CD4-positive, alpha-beta T cell (primary cell): ENCODE data around the gene AMER1. TPM values are rescaled to one million over a fixed set of nuclear protein-coding genes. Genes with fewer than 3 reads are reported as not detected.

Experiments
- ATAC-seq: fragments of 200-7000 bp; cut with Tn5 transposase; one replicate; pipeline ENCODE4 v1.10.0; 2022; ENCODE audit warnings: mild to moderate bottlenecking; ENCODE audit not compliant: poor library complexity
- CTCF ChIA-PET: fragments of 350-600 bp; sonication (Branson Sonifier 250); formaldehyde crosslinking; loops from one replicate; lab custom pipeline; 2021; ENCODE audit warnings: antibody characterized with exemption, inconsistent platforms; lab: Charles Lee
- POLR2A ChIA-PET: fragments of 350-600 bp; sonication (Branson Sonifier 250); formaldehyde crosslinking; loops from one replicate; lab custom pipeline; 2021; ENCODE audit warnings: antibody characterized with exemption, inconsistent platforms; lab: Charles Lee
- DNase-seq, 14 experiments: peaks; one replicate each; pipeline ENCODE4 v3.0.0-alpha.2; 2013 to 2020; ENCODE audit warnings: mixed read lengths in 2 of 14
- H3K27ac ChIP-seq, 2 donors: one replicate each; pipeline versions ENCODE4 v1.5.1 to v1.7.0; 2013; ENCODE audit warnings: low read length in 2 of 2, low read depth in 1 of 2, mild to moderate bottlenecking in 1 of 2
- H3K27me3 ChIP-seq, 2 experiments: 1 replicate in 1 of 2; 2 replicates in 1 of 2; pipeline versions ENCODE4 v1.6.1 to v1.7.0; 2013; ENCODE audit warnings: low read length in 2 of 2, control low read depth in 1 of 2, mild to moderate bottlenecking in 1 of 2, moderate library complexity in 1 of 2; ENCODE audit not compliant: insufficient read depth in 2 of 2, control insufficient read depth in 1 of 2
- H3K36me3 ChIP-seq: one replicate; pipeline ENCODE4 v1.6.1; 2013; ENCODE audit warnings: low read length, control low read depth; ENCODE audit not compliant: insufficient read depth
- H3K4me1 ChIP-seq: one replicate; pipeline ENCODE4 v1.6.1; 2013; ENCODE audit warnings: low read length, control low read depth; ENCODE audit not compliant: insufficient read depth
- H3K4me3 ChIP-seq: one replicate; pipeline ENCODE4 v1.5.1; 2013; ENCODE audit warnings: mild to moderate bottlenecking, low read length, moderate library complexity
- H3K9me3 ChIP-seq, 2 experiments: 1 replicate in 1 of 2; 2 replicates in 1 of 2; pipeline versions ENCODE4 v1.6.1 to v1.7.0; 2013; ENCODE audit warnings: low read length in 2 of 2, mild to moderate bottlenecking in 2 of 2, control low read depth in 1 of 2, moderate library complexity in 1 of 2; ENCODE audit not compliant: control insufficient read depth in 1 of 2, insufficient read depth in 1 of 2
- H3K27ac Mint-ChIP-seq: one replicate; pipeline ENCODE4 v1.8.0; 2020; ENCODE audit warnings: mixed read lengths
- H3K27me3 Mint-ChIP-seq: one replicate; pipeline ENCODE4 v1.8.0; 2021; ENCODE audit warnings: mixed read lengths
- H3K36me3 Mint-ChIP-seq: one replicate; pipeline ENCODE4 v1.8.0; 2021; ENCODE audit warnings: low read depth, mixed read lengths
- H3K4me1 Mint-ChIP-seq: one replicate; pipeline ENCODE4 v1.8.0; 2021; ENCODE audit warnings: low read depth, mixed read lengths
- H3K4me3 Mint-ChIP-seq: one replicate; pipeline ENCODE4 v1.8.0; 2020; ENCODE audit warnings: mild to moderate bottlenecking, mixed read lengths
- H3K9me3 Mint-ChIP-seq: one replicate; pipeline ENCODE4 v1.8.0; 2020; ENCODE audit warnings: mixed read lengths
- CTCF ChIP-seq: fragments of 200-600 bp; IDR thresholded peaks from one replicate; pipeline ENCODE4 v1.8.0; 2022; ENCODE audit warnings: antibody characterized with exemption, mild to moderate bottlenecking
- intact Hi-C, 2 experiments: fragments of 100-400 bp; cut with DNase I in 1 of 2; cut with micrococcal nuclease in 1 of 2; formaldehyde crosslinking; loops; one replicate each; pipeline versions ENCODE4 v1.15.1 to v1.9.0; 2023 to 2025; cut with DNase I, micrococcal nuclease
- total RNA-seq, 174 experiments: library from RNA in 2 of 174; stranded (reverse) in 2 of 174; gene quantifications; one replicate each; pipeline ENCODE4 v1.2.3 and lab custom pipeline; 2021 to 2026

AMER1 gene
- total RNA-seq, 2 experiments from 2014 or later, result 2.9 to 3.0 TPM

DNA sequence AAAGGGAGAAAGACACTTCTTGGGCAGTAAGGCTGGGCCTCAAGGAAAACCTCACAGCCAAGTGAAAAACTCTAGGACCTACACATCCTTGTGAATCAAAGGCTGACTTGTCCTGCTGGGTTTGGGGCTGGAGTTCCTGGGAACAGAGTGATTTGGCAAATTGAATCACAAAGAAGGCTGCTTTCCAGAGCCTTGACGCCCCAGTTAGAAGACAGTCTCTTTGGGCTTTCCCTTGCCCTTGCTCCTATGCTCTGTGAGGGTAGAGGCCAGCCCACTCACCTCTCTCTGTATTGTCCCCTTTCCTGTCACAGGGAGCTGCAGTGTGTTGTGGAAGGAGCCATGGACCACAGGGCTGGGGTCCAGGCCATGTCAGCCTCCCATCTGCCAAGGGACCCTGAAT lies 9.6 kb downstream of the AMER1 start:
- DNase-seq (no peak), ATAC-seq (no peak)
- ChIA-PET POLR2A (no interaction called here), CTCF (no interaction called here)
- no peak overlapping the region for H3K4me3 Mint-ChIP-seq
- H3K9me3 Mint-ChIP-seq, result no peaks in the 10 kb centered on the region
- peaks cover 19% of the 10 kb centered on the region for H3K36me3 Mint-ChIP-seq
- Histone ChIP-seq H3K4me1 (no peaks in the 10 kb centered on the region), H3K27me3 (no peaks in the 10 kb centered on the region), H3K9me3 (no peaks in the 10 kb centered on the region), H3K36me3 (peaks cover 9% of the 10 kb centered on the region), H3K27ac (no peak overlapping the region), H3K4me3 (no peak overlapping the region)
- H3K27me3 Mint-ChIP-seq, result no peaks in the 10 kb centered on the region
- H3K27ac Mint-ChIP-seq, result no peak overlapping the region
- intact Hi-C loops, result no loop called here
- no peak for TF ChIP-seq CTCF
- H3K4me1 Mint-ChIP-seq, result peaks cover 9% of the 10 kb centered on the region

- peaks cover 19% of the 10 kb centered on the region for H3K36me3 Mint-ChIP-seq
- Histone ChIP-seq H3K9me3 (no peaks in the 10 kb centered on the region), H3K36me3 (peaks cover 9% of the 10 kb centered on the region), H3K4me3 (no peak overlapping the region), H3K27me3 (no peaks in the 10 kb centered on the region), H3K4me1 (no peaks in the 10 kb centered on the region), H3K27ac (no peak overlapping the region)
- ATAC-seq (no peak), DNase-seq (no peak)
- no peaks in the 10 kb centered on the region for H3K27me3 Mint-ChIP-seq
- no peak overlapping the region for H3K27ac Mint-ChIP-seq
- TF ChIP-seq CTCF, result no peak
- intact Hi-C loops, result no loop called here
- H3K4me1 Mint-ChIP-seq, result no peaks in the 10 kb centered on the region
- no peak overlapping the region for H3K4me3 Mint-ChIP-seq
- POLR2A ChIA-PET, result no interaction called here
- CTCF ChIA-PET, result no interaction called here
- no peaks in the 10 kb centered on the region for H3K9me3 Mint-ChIP-seq
Observed at GRCh38 chrX:64192673-64193072, 12.8 kb downstream of the AMER1 start.

DNA sequence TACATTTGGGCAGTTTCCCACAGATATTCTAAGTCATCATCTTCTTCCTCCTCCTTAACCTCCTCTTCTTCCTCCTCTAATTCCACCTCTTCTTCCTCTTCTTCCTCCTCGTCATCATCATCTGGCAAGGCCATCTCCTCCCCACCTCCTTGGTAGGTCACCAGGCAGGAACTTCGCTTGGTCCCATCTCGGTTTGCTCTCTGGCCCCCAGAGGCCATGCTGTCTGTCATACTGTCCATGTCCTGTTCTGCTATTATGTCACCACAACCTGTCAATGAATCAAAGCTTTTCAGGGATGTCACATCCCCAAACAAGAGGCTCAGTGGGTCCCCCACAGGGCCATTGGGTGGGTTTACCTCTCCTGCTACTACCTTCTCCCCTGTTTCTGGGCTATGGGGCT lies 13.5 kb downstream of the AMER1 start:
- H3K9me3 Mint-ChIP-seq, result no peaks in the 10 kb centered on the region
- CTCF ChIA-PET, result no interaction called here
- H3K9me3 ChIP-seq, result no peaks in the 10 kb centered on the region
- H3K36me3 Mint-ChIP-seq, result peaks cover 19% of the 10 kb centered on the region
- intact Hi-C loops, result no loop called here
- no peak for TF ChIP-seq CTCF
- H3K4me3 ChIP-seq, result no peak overlapping the region
- DNase-seq (no peak), ATAC-seq (no peak)
- POLR2A ChIA-PET, result no interaction called here
- no peaks in the 10 kb centered on the region for H3K4me1 Mint-ChIP-seq
- H3K27ac ChIP-seq, result no peak overlapping the region
- no peaks in the 10 kb centered on the region for H3K27me3 ChIP-seq
- no peaks in the 10 kb centered on the region for H3K27me3 Mint-ChIP-seq
- H3K27ac Mint-ChIP-seq, result no peak overlapping the region
- no peaks in the 10 kb centered on the region for H3K4me1 ChIP-seq
- H3K36me3 ChIP-seq, result peaks cover 9% of the 10 kb centered on the region
- H3K4me3 Mint-ChIP-seq, result no peak overlapping the region
